DMS114 treated with DMSO at 0.1 percent for 48 hours (cell line): ENCODE results near the gene PDCL2.

Source experiments
- DNase-seq: peaks from one replicate; lab custom pipeline; 2025; ENCODE audit not compliant: unreplicated experiment; lab: John Stamatoyannopoulos, UW

Gene PDCL2

DNA sequence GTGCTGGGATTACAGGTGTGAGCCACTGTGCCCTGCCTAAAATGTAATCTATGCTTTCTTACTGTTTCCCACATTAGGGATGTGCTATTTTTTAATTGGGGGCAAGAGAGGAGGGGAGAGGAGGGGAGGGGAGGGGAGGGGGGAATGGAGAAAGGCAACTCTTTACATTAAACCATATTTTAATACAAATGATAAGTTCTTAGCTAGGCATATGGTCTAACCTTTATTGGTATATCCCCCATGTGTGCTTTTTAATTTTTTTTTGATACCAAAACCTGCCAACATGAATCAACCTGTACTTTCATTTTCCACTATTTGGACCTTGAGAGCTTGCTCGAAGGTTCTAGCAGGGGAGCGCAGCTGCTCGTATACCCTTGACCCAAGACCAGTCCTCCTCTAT lies 51.8 kb downstream of the PDCL2 start:
- DNase-seq, result no peak

- no peak for DNase-seq
Observed at GRCh38 chr4:55539658-55540057, 52.4 kb downstream of the PDCL2 start.

DNA sequence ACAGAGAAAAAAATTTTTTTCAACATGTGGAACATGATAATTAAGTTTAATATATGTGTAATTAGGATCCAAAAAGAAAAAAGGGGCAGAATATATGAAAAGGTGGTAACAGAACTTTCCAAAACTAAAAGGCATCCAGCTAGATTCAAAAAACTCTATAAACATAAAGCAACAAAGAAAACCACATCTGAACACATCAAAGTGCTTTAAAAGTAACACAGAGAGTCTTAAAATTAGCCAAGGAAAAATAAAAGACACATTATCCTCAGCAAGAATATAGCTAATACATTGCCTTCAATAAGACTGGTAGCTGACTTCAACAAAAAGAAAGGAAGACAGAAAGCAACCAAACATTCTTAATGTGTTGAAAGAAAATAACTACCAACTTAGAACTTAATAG lies 53.5 kb downstream of the PDCL2 start:
- no peak for DNase-seq

- DNase-seq, result no peak
Observed at GRCh38 chr4:55534306-55534705, 57.7 kb downstream of the PDCL2 start.

DNA sequence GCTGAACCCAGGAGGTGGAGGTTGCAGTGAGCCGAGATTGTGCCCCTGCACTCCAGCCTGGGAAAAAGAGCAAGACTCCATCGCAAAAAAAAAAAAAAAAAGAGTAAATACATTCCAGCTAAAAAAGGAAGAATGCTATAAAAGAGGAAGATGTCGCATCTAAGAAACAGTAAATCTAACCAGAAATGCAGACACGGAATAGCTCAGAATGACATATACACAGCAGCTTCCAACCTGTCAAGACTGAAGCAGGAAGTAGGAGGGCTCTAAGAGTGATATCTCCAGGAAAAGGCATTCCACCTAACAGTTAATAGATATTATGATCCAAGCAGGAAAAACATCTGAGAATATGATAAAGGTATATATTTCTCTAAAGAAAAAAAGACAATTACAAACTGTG lies 61.4 kb downstream of the PDCL2 start:
- no peak for DNase-seq

DNA sequence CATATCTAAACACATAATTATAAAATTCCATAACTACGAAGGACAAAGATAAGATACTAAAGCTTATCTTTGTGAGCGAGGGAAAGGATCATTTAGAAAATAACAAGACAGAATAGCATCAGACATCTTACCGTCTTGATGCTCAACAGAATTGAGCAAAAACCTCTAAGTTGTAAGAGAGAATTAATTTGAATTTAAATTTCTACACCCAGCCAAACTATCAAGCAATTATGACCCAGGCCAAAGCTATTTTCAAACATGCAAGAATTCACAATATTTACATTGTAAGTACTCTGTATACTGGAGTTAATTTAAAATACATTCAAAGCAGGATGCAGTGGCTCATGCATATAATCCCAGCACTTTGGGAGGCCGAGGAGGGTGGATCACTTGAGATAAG lies 61.9 kb downstream of the PDCL2 start:
- no peak for DNase-seq

- no peak for DNase-seq
Observed at GRCh38 chr4:55528491-55528890, 63.6 kb downstream of the PDCL2 start.

DNA sequence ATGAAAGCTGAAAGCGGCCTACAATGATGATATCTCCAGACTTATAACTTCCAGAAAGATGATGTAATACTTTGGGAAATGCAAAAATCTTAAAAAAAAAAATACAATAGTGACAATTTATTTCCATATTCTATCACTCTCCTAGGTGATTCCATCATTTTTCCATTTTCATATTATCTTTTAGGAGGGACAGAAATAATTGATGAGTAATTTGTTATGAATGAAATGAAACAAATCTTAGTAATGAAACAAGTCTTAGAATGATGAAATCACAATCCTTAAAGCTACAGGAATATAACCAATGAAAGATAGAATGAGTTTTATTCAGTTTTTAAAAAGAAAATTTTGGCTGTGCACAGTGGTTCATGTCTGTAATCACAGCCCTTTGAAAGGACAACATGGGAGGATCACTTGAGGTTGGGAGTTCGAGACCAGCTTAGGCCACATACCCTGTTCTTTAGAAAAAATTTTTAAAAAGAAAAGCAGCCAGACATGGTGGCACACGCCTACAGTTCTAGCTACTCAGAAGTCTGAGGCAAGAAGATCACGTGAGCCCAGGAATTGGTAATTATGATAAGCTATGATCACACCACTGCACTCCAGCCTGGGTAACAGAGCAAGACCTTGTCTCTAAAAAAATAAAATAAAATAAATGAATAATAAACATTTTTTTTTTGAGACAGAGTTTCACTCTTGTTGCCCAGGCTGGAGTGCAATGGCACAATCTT lies 67.0 kb downstream of the PDCL2 start:
- no peak for DNase-seq

DNA sequence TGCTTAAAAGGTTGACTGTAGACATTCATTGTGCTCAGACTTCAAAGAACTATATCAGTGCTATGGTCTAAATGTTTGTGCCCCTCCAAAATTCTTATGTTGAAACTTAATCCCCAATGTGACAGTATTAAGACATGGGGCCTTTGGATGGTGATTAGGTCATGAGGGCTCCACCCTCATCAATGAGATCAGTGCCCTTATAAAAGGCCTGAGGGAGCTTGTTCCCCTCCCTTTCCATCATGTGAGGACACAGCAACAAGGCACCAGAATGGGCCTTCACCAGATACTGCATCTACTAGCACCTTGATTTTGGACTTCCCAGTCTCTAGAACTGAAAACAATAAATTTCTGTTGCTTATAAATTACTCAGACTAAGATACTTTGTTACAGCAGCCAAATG lies 73.6 kb downstream of the PDCL2 start:
- no peak for DNase-seq

DNA sequence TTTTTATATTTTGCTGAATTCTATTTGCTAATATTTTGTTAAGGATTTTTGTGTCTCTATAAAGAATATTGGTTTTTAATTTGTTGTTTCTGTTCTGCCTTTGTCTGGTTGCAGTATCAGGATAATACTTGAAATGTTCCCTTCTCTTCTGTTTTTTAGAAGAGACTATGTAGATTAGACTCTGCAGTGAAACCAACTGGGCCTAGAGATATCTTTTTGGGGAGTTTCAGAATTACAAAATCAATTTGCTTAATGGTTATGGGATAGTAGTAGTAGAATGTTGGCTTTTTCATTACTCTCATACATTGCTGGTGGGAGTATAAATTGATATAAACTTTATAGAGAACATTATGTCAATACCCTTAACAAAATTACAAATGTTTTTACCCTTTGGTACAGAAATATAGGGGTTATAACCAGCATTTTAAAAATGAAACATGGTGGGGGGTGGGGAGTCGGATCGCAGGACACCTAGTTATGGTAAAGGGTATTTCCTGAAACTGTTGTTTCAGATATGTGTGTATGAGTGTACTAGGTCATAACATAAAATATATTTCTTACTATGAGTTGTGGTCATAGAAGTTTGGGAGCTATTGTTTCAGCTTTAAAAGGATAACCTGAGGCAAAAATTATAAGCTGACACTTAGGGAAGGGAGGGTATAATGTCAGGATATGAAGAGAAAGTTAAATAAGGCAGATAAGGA lies 74.4 kb downstream of the PDCL2 start:
- DNase-seq, result no peak

- no peak for DNase-seq
Observed at GRCh38 chr4:55512922-55513571, 79.0 kb downstream of the PDCL2 start.

DNA sequence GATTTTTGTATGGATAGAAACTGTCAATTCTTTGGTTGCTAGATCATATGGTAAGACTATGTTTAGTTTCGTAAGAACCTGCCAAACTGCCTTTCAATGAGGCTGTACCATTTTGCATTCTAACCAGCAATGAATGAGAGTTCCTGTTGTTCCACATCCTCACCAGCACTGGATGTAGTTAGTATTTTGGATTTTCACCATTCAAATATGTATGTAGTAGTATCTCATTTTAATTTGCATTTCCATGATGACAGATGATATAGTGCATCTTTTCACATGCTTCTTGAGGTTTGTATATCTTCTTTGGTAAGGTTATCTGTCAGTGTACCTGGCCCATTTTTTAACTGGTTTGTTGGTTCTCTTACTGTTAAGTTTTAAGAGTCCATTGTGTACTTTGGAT lies 80.0 kb downstream of the PDCL2 start:
- DNase-seq, result no peak

DNA sequence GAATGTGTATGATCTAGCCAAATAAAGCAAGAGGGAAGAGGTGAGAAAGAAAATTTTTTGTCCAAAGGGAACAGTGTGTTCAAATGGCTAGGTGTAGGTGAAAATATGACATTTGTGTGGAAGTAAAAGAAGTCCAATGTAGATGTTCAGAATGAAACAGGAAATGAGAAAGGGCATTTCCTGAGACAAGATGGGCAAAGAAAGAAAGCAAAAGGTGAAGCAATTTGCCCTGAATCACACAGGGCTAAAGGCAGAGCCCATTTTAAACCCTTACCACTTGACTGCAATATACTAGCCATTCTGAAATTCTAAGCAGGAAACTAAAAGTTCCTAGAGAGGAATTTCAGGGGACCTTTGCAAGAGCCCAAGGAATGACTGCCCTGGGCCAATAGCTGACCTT lies 81.4 kb downstream of the PDCL2 start:
- no peak for DNase-seq

- no peak for DNase-seq
Observed at GRCh38 chr4:55509266-55509665, 82.8 kb downstream of the PDCL2 start.

DNA sequence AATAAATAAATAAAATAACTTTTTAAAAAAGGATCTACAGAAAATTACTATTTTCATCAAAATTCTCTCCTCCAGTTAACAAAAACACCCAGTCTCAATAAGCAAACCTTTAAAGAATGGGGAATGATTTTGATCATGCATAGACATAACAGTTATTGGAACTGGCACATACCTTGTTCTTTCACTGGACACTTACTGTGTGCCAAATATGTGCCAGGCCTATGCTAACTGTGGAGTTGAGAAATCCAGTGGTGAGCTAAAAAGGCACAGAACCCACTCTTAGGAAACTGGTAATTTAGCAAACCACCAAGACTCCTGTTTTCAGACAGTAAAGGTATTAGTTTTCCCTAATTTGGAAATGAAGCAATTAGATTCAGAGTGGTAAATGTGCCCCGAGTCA lies 84.4 kb downstream of the PDCL2 start:
- no peak for DNase-seq
